ENCODE data around the gene CNBP.
"Not testable (repeated sequence)": the region's sequence is repeated elsewhere in the genome, so short reads cannot be mapped to it uniquely, and the experiment has no call there.

Gene CNBP

GRCh38 chr3:129184784-129185542 lies 1.3 kb upstream of the CNBP start:
- DNase-seq, result not testable (repeated sequence)

GRCh38 chr3:129184396-129184657 lies 631 bp upstream of the CNBP start:
- DNase-seq, result no peak

- DNase-seq, result peak; percentile 66
Observed at GRCh38 chr3:129182390-129183185, 1.1 kb downstream of the CNBP start.

GRCh38 chr3:129181819-129182218 lies 1.9 kb downstream of the CNBP start:
- no peak for DNase-seq

GRCh38 chr3:129180461-129180860 lies 3.2 kb downstream of the CNBP start:
- DNase-seq, result no peak

GRCh38 chr3:129176051-129176450 lies 7.6 kb downstream of the CNBP start:
- DNase-seq, result no peak

GRCh38 chr3:129173725-129174124 lies 10.0 kb downstream of the CNBP start:
- DNase-seq, result no peak

GRCh38 chr3:129173206-129173605 lies 10.5 kb downstream of the CNBP start:
- no peak for DNase-seq

- no peak for DNase-seq
Observed at GRCh38 chr3:129166579-129167332, 16.9 kb downstream of the CNBP start.

- DNase-seq, result not testable (repeated sequence)
Observed at GRCh38 chr3:129165594-129165993, 18.1 kb downstream of the CNBP start.

GRCh38 chr3:129164500-129164899 lies 19.2 kb downstream of the CNBP start:
- DNase-seq, result no peak

- no peak for DNase-seq
Observed at GRCh38 chr3:129162729-129163579, 20.7 kb downstream of the CNBP start.

GRCh38 chr3:129161860-129162271 lies 21.8 kb downstream of the CNBP start:
- DNase-seq, result peak; percentile 80

GRCh38 chr3:129160891-129161859 lies 22.5 kb downstream of the CNBP start, which contains the start of gene ISY1:
Gene ISY1 (minus strand): TSS chr3:129161063. CDS start chr3:129160975, 88 bp downstream.
- peak; percentile 94 for DNase-seq

- DNase-seq, result no peak
Observed at GRCh38 chr3:129144786-129145185, 38.9 kb downstream of the CNBP start.

GRCh38 chr3:129141011-129141410 lies 42.7 kb downstream of the CNBP start:
- not testable (repeated sequence) for DNase-seq

GRCh38 chr3:129139911-129140310 lies 43.8 kb downstream of the CNBP start:
- DNase-seq, result no peak

GRCh38 chr3:129136275-129136674 lies 47.4 kb downstream of the CNBP start:
- DNase-seq, result not testable (repeated sequence)

- DNase-seq, result no peak
Observed at GRCh38 chr3:129132097-129132866, 51.4 kb downstream of the CNBP start.

GRCh38 chr3:129131465-129132088 lies 52.1 kb downstream of the CNBP start:
- no peak for DNase-seq
